HG03060 (cell line): ENCODE measurements around the gene GALNT1.
A peak's percentile ranks its signal among the peaks of the same experiment; 100 is the strongest.

Experiments
- ATAC-seq: cut with Tn5 transposase; IDR thresholded peaks from one replicate; pipeline ENCODE4 v1.9.1; 2021; ENCODE audit warnings: low read depth, moderate number of reproducible peaks; ENCODE audit not compliant: unreplicated experiment

GALNT1 gene

DNA sequence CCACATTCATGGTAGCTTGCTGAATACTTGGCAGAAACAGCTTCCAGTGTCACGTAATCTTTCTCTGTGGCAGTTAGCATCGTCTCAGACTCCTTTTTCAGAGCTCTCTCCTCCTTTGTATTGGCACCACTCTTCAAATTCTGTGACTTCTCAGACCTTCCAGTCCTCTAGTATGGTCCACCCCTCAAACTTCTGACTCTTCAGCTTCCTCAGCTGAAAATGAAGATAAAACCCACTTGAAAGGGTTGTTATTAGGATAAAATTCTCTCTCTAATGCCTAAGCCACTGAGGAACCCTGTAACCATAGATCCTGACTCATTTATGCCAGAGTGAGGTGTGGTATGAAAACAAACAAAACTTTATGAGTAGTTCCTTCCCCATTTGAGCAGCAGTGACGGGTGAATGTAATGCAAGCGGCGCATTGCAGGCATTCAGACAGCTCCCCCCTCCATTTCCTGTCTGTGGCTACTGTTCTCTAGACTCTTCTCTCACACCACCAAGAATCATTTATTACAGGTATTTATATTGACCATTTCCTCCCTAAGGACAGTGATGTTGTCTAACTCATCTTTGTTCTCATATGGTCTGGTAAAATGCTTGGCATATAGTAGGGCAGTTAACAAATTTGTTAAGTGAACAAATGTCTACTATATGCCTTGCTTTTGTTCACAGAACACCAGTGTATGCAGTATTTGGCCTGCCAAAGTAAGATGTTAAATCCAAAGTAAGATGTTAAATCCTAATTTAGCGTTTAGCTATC is 35.3 kb downstream of the GALNT1 start:
- peak; percentile 94 for ATAC-seq

DNA sequence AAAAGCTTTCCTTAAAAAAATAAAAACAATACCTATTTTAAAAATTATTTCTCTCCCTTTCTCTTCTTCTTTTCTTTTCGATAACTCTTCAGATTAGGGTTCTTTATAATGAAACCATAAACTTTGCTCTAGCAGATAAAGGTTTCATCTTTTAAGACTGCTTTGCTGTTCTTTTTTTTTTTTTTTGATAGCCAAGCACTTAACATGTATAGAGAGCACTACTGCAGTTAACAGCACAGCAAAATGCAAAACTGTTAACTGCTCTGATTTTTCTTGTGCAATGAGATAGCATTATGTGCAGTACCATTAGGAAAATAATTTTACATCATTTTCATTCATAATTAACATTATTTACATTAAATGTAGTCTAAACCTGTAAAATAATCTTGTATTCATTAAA is 36.3 kb downstream of the GALNT1 start:
- no peak for ATAC-seq

- ATAC-seq = no peak
Observed at GRCh38 chr18:35618289-35618688, 36.7 kb downstream of the GALNT1 start.

DNA sequence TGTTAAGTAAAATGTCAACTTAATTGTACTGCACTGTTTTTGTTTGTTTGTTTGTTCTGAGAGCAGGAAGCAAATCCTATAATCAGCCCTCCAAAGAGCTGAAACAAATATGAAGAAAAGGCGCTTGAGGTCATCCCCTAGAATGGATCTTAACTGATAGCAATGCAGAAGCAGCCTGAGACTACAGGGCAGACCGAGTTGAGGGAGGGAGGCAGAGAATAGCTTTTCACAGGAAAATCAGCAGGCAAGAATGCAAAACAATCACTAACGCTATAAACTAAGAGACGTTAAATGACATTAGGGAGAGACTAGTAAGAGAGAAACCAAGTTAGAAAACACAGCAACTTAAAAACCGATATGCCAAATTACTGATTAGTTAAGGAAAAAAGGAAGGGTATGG is 37.2 kb downstream of the GALNT1 start:
- no peak for ATAC-seq

DNA sequence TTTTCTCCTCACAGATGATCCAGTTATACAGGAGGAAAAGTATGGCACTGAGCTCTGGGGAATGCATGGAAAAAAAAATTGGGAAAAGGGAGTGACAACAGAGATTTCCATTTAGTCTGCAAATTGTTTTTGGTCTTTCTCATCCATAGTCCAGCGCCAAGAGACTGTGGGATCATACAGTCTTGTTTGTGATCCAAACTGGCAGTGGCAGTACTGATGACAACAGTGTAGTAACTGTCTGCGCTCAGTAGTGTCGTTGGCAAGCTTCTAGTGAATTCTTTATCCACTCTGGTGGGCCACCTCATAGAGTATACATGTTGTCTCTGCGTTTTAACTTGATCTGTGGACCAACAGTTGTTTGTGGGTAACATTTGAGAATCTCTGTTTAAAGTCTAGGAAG is 37.9 kb downstream of the GALNT1 start:
- ATAC-seq = no peak

- no peak for ATAC-seq
Observed at GRCh38 chr18:35619941-35620340, 38.4 kb downstream of the GALNT1 start.

- no peak for ATAC-seq
Observed at GRCh38 chr18:35620765-35621164, 39.2 kb downstream of the GALNT1 start.

DNA sequence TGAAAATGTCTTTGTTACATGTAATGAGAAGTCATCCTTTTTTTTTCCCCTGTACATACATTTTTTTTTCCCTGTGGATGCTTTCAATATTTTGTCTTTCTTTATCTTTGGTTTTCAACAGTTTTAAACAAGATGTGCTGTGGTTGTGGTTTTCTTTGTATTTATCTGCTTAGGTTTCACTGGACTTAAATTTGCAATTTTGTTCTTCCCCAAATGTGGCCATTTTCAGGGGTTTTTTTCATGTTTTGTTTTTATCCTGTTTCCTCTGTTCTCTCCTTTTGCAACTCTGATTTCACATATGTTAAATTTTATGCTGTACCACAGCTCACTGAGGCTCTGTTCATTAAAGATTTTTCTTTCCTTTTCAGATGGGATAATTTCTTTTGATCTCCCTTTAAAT is 41.7 kb downstream of the GALNT1 start:
- no peak for ATAC-seq

- ATAC-seq = no peak
Observed at GRCh38 chr18:35624146-35624545, 42.6 kb downstream of the GALNT1 start.

GRCh38 chr18:35625232-35625631 is 43.7 kb downstream of the GALNT1 start:
- no peak for ATAC-seq

GRCh38 chr18:35633761-35634160 is 52.2 kb downstream of the GALNT1 start:
- no peak for ATAC-seq

GRCh38 chr18:35634323-35634722 is 52.8 kb downstream of the GALNT1 start:
- no peak for ATAC-seq

GRCh38 chr18:35635170-35635569 is 53.6 kb downstream of the GALNT1 start:
- ATAC-seq = no peak

GRCh38 chr18:35637227-35637626 is 55.7 kb downstream of the GALNT1 start:
- no peak for ATAC-seq

- no peak for ATAC-seq
Observed at GRCh38 chr18:35639296-35639695, 57.8 kb downstream of the GALNT1 start.

GRCh38 chr18:35641467-35641866 is 59.9 kb downstream of the GALNT1 start:
- ATAC-seq = no peak

DNA sequence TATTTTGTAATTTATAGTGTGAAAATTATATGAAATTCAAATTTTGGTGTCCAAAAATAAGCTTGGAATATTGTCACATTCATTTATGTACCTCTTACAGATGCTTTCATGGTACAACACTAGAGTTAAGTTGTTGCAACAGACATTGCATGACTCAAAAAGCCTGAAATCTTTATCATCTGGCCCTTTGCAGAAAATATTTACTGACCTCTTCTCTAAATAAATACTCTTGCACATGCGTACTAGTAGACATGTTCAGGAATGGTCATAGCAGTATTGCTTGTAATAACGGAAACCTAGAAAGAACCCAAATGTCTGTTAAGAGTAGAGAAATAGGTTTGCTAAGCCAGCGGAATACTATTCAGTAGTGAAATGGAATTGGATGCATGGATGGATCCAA is 60.4 kb downstream of the GALNT1 start:
- no peak for ATAC-seq

- ATAC-seq = no peak
Observed at GRCh38 chr18:35642802-35643201, 61.3 kb downstream of the GALNT1 start.

GRCh38 chr18:35646449-35646848 is 64.9 kb downstream of the GALNT1 start:
- no peak for ATAC-seq

GRCh38 chr18:35653392-35654135 is 72.0 kb downstream of the GALNT1 start:
- no peak for ATAC-seq

DNA sequence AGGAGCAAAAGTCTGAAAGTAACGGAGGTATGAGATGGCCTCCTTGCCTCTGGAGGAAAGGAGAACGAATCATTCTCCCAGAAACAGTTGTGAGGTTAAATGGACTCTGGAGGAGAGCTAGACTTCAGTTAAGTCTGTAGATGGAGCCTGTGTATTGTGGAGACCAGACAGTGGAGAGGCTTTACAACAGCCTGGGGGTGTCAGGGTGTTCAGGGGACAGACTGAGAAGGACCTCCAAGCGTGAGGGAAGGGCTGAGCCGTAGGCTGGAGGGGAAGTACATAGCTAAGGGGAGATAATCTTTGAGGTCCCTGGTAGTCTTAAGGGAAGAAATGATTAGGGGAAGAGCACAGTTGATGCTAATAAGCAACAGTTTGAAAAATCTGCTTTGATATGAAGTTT is 76.6 kb downstream of the GALNT1 start:
- ATAC-seq = no peak

DNA sequence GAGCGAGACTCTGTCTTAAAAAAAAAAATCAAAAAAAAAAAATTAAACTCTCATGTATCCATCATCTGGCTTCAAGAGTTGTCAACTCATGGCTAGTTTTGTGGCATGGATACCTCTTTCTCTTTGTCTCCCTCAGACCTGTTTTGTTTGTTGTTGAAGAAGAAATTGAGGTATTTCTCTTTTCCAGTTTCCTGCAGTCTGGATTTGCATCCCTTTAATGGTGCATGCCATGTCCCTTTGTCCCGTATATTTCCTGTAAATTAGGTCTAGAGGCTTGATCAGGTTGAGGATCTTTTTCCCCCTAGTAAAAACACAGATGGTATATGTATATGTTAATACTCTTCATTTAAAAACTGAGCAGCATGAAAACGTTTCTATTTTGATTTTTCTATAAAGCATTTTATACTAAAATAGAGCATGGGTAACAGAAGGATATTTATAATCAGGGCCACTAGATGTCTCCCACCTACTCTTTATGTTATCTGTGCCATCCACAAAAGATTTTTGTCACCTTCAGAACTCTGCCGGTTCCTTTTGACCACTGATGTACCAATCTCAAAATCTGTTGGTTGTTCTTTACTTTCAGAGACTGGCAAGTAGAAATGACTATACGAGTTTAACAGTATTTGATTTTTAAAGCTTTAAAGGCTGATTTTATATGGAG is 80.1 kb downstream of the GALNT1 start:
- ATAC-seq = no peak
